COLO829 (cell line): ENCODE results near the gene CSPG4.
"Not testable (repeated sequence)": the region's sequence is repeated elsewhere in the genome, so short reads cannot be mapped to it uniquely, and the experiment has no call there.

Source experiments
- DNase-seq: peaks from one replicate; pipeline ENCODE4 v3.0.0; 2012; ENCODE audit warnings: low spot score

CSPG4 gene

GRCh38 chr15:75648156-75649000 is 64.3 kb downstream of the CSPG4 start:
- DNase-seq, result no peak

DNA sequence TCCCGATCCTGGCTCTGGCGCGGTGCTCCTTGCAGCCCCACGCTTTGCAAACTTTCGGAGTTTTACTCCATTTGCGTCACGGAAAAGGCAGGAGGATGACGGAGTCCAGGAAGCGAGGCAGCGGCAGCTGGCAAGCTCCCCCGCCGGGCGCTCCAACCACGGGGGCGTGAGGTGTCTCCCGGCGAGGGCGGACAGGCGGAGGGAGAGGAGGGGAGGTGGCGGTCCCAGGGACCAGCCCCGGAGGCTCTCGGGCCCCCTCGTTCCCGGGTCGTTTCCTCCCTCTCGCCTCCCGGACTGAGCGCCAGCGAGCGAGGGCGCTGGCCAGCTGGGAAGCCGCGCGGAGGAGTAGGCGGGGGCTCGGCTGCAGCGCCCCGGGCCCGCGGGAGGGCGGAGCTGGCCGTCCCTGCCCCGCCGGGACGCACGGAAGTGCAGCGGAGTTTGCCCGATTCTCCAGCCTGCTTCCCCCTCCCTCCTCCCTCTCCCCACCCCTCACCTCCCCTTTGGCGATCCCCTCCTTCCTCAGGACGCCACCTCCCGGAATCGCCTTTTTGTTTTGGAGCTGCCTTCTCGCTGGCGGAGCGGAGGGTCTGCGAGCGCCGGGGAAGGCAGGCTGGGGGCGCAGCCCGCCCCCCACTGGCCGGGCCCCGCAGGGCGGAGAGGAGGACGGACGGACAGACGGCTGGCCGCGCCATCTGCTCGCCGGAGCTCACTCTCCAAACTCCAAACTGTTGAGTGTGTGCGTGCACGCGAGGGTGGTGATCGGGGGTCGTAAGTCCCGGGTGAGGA is 65.1 kb downstream of the CSPG4 start, which contains the start of gene SNX33:
Gene SNX33, plus strand, starts transcription at position 543 of the 786 bp plus-strand sequence. CDS start 1,191 bp downstream, outside the sequence.
- DNase-seq, result no peak

DNA sequence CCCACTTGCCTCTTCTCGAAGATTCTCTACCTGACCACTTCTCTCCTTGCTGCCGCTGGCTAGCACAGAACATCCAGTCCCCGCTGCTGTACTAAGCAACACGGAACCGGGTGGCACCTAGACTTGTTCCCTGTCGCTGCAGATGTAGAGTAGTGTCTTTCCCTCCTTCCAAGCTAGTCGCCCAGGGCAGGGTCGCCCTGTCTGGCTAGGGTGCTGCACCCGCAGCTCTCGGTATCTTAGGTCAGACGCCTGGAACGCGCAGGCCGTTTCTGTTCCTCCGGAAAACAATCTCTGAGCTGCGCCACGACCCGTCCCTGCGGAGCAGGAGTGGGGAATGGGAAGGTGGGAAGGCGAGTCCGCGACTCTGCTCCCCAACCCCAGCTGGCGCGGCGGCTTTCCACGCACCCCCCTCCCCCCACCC is 65.7 kb downstream of the CSPG4 start:
- no peak for DNase-seq

DNA sequence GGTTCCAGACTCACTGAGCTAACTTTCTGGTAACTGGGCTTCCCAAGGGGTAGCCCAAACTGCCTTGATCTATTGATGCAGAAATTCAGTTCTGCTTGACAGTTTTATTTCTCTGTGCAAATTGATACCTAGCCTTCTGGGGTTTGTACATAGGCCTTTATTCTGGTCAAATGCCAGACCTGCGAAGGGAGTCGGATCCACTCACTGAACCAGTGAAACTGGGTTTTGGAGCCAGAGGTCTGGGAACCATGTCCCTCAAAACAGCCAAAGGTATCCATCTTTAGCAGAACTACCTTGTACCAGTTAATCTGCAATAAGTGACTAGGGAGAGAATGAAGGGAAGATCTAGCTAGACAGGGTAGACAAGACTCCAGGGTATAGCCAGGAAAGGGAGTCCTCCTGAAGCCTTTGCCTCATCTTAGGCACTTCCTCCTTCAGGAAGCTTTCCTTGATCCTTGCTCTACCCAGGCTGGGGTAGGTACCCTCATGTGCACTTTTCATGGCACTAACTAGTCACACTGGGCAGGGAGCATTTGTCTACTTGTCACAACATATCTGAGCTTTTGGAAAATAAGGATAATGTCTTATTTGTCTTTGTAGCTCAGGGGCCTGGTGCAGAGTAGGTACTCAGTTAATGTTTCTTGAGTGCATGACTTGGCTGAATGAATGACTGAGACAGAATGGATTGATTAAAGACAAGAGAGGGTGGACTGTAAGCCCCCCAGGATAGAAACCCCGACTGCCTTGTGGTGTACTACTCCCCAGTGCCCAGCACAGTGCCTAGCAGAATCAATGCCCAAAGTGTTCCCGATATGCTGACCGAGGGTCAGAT is 66.3 kb downstream of the CSPG4 start:
- DNase-seq, result no peak

DNA sequence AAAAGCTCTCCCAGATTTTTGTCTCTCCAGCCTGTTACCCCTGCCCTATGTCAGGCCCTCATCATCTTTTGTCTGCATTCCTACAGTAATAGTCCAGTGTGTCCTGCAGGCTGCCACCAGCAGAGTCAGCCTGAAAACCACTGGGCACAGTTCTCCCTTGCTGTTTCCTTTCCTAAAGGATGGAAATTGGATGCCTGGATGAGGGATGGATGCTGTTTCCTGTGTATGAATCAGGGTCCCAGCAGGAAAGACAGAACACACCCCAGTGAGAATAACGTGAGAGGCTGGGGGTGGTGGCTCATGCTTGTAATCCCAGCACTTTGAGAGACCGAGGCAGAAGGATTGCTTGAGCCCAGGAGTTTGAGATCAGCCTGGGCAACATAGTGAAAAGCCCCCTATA is 68.3 kb downstream of the CSPG4 start:
- no peak for DNase-seq

GRCh38 chr15:75641603-75642002 is 71.0 kb downstream of the CSPG4 start:
- no peak for DNase-seq

- no peak for DNase-seq
Measured at GRCh38 chr15:75641179-75641503, 71.5 kb downstream of the CSPG4 start.

DNA sequence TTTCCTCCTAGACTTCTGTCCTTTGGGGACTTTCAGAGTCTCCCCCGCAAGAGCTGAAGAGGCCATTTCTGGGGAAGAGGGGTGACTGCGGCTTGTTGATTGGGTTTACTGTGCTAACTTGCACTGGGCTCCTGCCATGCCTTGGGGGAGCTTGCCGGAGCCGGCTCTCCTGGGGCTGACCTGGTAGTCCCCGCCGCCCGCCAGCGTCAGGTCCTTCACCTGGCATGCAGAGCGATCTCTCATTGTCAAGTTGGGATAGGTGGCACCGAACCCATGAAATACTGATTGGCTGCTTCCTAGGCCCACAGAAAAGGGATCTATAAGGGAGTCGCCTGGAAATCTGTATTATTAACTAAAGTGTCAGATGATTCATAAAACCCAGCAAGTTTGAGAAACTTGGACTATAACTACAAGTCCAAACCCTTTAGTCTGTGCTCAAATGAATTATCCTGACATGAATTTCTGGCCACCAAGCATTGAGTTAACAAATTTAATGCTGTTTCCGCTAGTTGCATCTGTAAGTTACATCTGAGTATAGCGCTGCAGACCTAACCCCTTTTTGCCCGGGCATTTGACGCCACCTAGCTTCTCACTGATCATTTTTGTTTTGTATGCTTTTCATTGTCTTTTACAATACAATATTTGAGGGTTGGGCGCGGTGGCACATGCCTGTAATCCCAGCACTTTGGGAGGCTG is 72.0 kb downstream of the CSPG4 start:
- no peak for DNase-seq

DNA sequence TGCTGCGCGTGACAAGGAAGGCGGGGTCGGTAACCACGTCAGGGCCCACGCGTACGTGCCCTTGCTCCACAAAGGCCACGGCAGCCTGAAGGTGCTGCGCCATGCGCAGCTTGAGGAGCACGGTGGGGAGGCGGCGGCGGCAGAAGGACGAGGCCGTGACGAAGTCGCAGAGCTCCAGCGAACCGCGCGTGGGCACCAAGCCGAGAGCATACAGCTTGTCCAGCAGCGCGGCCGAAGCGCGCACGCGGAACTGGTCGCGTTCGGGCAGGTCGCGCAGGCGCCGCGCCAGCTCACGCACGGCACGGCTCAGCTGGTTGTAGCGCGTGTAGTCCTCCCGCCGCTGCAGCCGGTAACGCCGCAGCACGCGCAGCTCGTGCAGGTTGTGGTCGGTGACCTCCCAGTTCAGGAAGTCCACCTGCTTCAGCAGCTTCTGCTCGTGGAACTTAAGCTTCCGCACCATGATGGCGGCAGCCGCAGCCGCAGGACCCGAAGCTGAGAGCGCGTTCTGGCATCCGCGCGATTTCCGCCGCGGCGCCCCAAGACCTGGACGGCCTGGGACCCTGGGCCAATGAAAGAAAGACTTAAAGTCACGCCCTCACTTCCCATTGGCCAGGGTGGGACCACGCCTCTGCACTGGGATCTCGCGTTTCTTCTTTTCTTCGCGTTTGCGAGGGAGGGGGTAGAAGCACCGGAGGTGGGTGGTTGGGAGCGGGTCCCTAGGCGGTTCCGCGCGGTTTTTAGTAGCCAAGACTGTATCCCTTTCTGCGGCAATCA is 72.8 kb downstream of the CSPG4 start, which contains the start of gene IMP3:
Gene IMP3, minus strand, starts transcription at position 516 of the 774 bp plus-strand sequence. Its CDS starts 56 bp downstream, at position 460.
- DNase-seq, result peak; percentile 89

GRCh38 chr15:75639191-75639708 is 73.4 kb downstream of the CSPG4 start:
- DNase-seq, result no peak

- no peak for DNase-seq
Measured at GRCh38 chr15:75637245-75638009, 75.2 kb downstream of the CSPG4 start.

DNA sequence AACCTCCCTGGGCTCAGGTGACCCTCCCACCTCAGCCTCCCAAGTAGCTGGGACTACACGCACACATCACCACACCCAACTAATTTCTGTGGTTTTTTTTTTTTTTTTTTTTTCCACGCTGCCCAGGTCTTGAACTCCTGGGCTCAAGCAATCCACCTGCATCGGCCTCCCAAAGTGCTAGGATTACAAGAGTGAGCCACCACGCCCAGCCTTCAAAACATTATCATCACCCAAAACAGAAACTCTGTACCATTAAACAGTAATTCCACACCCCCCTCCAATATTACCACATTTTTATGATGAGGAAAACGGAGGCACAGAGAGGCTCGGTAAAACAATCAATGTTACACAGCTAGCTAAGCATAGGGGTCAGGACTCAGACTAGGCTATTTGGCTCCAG is 76.6 kb downstream of the CSPG4 start:
- no peak for DNase-seq

GRCh38 chr15:75633922-75634321 is 78.7 kb downstream of the CSPG4 start:
- not testable (repeated sequence) for DNase-seq

- DNase-seq, result no peak
Measured at GRCh38 chr15:75631935-75632334, 80.7 kb downstream of the CSPG4 start.

DNA sequence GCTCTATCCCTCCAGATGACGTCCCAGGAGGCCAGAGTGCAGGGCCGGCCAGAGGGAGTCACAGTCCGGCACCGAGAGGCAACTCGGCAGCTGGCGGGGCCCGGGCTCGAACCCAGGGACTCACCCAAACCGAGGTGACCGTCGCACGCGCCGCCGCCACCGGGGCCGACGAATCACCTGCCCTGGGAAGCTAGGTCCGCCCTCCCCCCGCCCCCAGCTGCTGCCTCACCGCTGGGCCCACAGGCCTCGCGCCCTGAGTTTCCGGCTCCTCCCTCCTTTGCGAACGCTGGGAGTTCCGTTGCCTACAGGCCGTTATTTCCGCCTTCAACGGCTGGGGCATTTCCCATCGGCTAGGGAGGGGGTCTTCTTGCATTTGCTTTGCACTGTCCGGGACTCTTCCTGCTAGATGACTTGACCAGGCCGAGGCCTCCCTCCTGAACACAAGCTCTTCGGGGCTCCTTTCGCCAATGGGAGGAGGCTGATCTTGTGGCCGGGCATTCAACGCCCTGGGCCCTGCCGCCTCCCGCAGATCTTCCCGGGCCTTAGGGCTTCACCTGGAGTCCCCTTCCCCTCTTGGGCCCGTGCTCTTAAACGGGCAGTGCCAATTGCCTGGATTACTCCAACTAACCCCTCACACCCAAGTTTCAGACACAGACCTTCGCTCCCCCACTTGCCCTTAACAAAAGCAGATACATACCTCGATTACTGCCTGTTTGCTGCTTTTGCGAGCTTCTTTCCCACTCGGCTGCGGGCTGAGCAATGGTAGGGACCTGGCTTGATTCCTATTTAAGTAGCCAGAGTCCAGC is 86.9 kb downstream of the CSPG4 start, which contains the start of gene SNUPN:
Gene SNUPN, minus strand, starts transcription at position 184 of the 806 bp plus-strand sequence. CDS start 4,674 bp downstream, outside the sequence.
- DNase-seq, result peak; percentile 86
